Muscle of back (tissue), 11 donors: ENCODE results near the gene CASP8. TPM values are rescaled to one million over a fixed set of nuclear protein-coding genes. Genes with fewer than 3 reads are reported as not detected.

Source experiments
- DNase-seq, 3 donors: peaks; one replicate each; pipeline versions ENCODE4 v3.0.0 to v3.0.0-alpha.2; 2013
- polyA plus RNA-seq, 10 donors: library from polyadenylated mRNA; unstranded; fragments of 120-200 nt; gene quantifications; one replicate each; pipeline ENCODE4 v1.2.1, GENCODE V29; 2013; ENCODE audit not compliant: insufficient read length in 10 of 10

Gene CASP8
- polyA plus RNA-seq, 10 donors: 6.2 to 10.7 (median 8.4) TPM

- DNase-seq: no peak
Observed at GRCh38 chr2:201327678-201328077, 67.3 kb downstream of the CASP8 start.

GRCh38 chr2:201329409-201329808, 69.1 kb downstream of the CASP8 start:
- no peak for DNase-seq

Other genes starting within 250 kb of the CASP8 start
- 10 to 100 TPM in 4 of 10 donors, 1 to 10 TPM in 6; 5.2 to 10.7 (median 7.8) TPM for gene HYCC2, start 188.9 kb upstream of the CASP8 start, polyA plus RNA-seq
- 100 to 1,000 TPM in 4 of 10 donors, 10 to 100 TPM in 6; 85.7 to 108 (median 97.9) TPM for gene NDUFB3, start 188.5 kb upstream of the CASP8 start, polyA plus RNA-seq
- 10 to 100 TPM; 27.0 to 59.4 (median 36.6) TPM for gene CFLAR, start 144.4 kb upstream of the CASP8 start, polyA plus RNA-seq
- gene CASP10, start 77.4 kb upstream of the CASP8 start, polyA plus RNA-seq: 10 to 100 TPM in 2 of 10 donors, 1 to 10 TPM in 8; 3.7 to 10.5 (median 5.8) TPM
- 1 to 10 TPM in 7 of 10 donors, under 1 TPM in 3; 0.90 to 2.9 (median 1.5) TPM for gene FLACC1, start 96.8 kb downstream of the CASP8 start, polyA plus RNA-seq
- gene TRAK2, start 190.9 kb downstream of the CASP8 start, polyA plus RNA-seq: 10 to 100 TPM; 26.0 to 37.4 (median 32.3) TPM
- 10 to 100 TPM; 37.3 to 95.5 (median 50.8) TPM for gene STRADB, start 191.2 kb downstream of the CASP8 start, polyA plus RNA-seq